GOT3 (cell line): ENCODE data around the gene LHFPL3.
"Not testable (repeated sequence)": the region's sequence is repeated elsewhere in the genome, so short reads cannot be mapped to it uniquely, and the experiment has no call there.

Source experiments
- DNase-seq: peaks from one replicate; lab custom pipeline; 2025; ENCODE audit warnings: mixed read lengths; lab: John Stamatoyannopoulos, UW

LHFPL3 gene

DNA sequence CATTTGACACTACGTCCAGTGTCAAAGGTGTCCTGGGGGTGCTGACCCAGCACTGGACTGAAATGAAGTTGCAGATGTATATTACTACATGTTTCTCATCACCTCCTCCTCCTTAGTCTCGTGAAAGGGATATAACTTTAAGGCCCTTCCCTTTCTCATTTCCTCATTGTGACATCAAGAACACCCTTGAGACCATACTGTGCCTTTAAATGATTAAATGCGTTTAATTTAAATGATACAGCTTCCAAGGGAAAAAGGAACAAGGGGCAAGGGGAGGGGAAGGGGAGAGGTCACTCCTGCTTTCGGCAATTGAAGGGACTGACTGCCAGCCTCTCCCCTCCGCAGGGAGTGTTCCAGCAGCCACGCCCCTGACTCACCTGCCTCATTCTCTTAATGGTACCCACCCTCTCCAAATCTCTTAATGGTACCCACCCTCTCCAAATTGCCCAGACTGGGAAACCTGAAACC, 605.2 kb downstream of the LHFPL3 start:
- no peak for DNase-seq

DNA sequence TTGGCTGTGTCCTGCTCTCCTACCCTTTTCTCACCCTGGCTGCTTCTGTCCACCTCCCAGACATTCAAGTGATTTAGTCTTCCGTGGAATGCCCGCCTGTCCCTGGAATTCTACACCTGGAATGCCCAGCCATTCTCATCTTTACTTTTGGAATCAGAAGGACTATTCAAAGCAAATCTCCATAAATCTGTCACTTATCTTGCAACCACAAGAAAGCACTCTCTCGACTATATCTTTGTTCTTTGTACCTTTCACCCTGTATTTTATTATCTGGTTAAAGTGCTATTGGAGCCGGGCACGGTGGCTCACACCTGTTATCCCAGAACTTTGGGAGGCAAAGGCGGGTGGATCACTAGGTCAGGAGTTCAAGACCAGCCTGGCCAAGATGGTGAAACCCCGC, 606.3 kb downstream of the LHFPL3 start:
- DNase-seq: no peak

DNA sequence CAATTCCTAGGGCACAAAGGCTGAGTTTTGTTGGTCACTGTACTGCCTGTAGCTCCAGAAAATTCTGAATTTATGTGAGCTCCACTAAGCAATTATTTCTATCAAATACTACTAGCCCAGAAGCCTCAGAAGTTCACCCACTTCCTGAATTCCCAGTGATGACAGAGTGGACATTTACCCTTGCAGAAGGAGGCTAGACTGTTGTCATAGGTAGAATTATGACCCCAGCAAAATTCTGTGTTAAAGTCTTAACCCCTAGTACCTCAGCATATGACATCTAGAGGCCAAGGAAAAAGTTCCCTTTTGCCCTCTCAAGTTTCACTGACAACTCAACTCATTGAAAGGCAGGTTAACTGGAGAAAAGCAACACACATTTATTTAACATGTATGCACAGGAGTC, 606.9 kb downstream of the LHFPL3 start:
- DNase-seq: no peak

DNA sequence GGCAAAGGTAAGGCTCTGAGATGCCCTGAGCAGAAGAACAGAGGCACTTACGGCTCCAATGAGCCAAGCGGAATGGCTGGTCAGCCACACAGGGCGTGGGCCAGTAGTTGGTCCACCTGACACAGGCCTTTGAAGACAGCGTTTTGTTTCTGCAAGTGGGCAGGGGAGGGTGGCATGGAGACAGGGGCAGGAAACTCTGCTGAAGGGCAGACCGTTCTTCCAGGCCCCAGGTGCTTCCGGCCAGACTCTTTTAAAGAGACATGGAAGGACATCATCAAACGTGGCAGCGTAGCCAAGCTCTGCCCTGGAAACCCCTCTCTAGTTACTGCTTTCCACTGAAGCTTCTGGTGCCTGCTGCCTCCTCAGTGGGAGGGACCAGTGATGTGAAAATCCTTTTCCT, 608.1 kb downstream of the LHFPL3 start:
- DNase-seq: no peak

DNA sequence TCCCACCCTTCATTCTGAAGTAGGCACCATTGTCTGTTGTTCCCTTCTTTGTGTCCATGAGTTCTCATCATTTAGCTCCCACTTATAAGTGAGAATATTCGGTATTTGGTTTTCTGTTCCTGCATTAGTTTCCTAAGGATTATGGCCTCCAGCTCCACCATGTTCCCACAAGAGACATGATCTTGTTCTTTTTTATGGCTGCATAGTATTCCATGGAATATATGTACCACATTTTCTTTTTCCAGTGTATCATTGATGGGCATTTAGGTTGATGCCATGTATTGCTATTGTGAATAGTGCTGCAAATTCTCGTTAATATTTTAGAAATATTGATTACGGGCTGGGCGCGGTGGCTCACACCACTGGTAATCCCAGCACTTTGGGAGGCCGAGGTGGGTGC, 609.1 kb downstream of the LHFPL3 start:
- not testable (repeated sequence) for DNase-seq

DNA sequence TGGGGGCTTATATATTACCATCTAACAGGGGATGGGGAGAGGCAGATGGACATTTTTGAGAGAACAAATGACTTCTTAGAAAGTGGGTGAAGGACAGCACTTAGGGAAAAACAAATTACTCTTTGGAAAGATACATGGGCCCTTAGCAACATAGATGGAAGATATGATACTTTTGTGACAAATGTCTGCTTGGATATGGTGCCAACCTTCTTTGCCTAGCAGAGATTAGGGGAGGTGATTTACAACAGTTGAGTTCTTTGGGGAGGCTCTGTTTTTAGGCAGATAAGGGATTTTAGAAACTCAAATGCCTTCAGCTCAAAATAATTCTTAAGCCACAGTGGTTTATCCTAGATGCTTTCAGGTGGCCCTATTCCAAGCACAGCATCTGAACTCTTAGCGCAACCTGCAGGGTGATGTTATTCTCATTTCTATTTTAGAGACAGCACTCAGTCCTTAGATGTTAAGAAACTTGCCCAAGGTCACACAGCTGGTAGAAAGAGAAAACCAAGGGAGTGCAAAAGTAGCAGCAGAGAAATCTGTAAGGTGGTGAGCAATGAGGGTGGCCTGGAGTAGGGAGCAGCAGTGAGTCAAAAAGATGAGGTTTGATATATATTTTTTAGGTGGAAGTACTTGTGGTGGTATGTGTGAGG, 610.5 kb downstream of the LHFPL3 start:
- no peak for DNase-seq

DNA sequence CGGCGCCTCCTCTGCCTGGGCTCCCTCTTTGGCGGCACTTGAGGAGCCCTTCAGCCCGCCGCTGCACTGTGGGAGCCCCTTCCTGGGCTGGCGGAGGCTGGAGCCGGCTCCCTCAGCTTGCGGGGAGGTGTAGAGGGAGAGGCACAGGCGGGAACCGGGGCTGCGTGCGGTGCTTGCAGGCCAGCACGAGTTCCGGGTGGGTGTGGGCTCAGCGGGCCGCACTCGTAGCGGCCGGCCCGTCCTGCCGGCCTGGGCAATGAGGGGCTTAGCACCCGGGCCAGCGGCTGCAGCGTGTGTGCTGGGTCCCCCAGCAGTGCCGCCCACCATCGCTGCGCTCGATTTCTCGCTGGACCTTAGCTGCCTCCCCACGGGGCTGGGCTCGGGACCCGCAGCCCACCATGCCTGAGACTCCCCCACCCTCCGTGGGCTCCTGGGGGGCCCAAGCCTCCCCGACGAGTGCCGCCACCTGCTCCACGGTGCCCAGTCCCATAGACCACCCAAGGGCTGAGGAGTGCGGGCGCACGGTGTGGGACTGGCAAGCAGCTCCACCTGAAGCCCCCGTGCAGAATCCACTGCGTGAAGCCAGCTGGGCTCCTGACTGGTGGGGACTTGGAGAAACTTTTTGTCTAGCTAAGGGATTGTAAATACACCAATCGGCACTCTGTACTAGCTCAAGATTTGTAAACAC, 611.8 kb downstream of the LHFPL3 start:
- no peak for DNase-seq

DNA sequence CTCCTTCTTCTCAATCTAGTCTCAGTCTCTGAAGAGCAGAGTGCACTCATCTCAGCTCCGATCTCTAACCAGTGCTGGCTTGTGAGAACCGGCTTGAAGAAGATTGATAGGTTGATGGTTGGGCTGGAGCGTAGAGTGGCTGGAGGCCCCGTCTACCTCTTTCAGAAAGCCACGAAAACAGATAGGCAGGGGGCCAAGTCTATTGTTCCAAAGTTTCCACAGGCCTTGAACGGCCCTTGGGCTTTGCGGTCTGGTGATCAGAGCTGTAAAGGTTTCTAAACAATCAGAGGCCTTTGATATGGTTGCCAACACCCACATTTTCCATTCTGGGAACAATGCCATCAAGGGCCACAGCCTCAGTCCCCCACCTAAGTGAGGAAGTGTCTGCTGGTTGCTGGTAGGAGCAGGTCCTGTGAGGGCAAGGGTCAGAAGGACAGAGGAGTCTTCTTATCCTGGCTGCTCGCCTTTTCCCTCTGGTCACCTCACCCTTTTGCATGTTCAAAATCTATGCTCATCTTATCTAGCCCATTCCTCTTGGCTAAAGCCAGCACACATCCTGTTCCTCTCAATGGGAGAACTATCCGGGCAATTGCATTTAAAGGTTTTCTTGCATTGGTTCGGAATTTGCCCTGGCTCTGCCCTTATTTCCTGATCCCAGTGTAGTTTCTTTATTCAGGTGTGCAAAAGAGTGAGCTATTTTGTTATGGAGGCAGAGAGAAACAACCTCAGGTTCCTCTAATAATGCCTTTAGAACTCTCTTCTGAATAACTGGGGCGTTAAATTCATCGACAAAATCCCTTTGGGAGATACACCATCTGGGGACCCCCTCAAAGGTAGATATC, 615.3 kb downstream of the LHFPL3 start:
- no peak for DNase-seq

DNA sequence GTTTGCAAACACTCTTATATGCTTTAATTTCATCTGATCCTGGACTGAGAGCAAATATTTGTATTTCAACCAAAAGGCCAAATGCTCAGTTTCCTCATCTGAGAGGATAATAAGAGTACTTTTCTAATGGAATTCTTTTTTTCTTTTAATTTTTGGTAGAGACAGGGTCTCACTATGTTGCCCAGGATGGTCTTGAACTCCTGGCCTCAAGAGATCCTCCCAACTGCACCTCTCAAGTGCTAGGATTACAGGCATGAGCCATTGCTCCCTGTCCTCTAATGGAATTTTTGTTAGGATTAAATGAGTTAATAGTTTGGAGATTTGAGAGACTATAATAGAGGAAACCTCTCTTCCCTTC, 617.2 kb downstream of the LHFPL3 start:
- no peak for DNase-seq

DNA sequence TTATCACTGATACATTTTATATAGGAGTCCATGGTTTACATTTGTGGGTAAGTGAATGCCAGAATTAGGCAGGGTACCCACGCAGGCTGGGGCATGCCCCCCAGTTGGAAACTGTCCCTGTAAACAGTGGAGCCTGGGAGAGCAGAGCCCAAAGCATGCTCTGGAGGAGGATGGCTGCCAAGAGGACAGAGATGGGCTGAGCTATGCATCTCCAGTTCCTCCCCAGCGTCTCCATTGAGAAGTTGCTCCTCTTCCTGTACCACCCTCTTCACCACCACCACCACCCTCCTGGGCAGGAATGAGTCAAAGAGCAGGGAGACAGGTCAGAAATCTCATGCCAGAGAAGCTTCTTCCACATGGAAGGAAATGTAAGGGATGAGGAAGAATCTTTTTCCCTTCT, 617.9 kb downstream of the LHFPL3 start:
- DNase-seq: no peak

DNA sequence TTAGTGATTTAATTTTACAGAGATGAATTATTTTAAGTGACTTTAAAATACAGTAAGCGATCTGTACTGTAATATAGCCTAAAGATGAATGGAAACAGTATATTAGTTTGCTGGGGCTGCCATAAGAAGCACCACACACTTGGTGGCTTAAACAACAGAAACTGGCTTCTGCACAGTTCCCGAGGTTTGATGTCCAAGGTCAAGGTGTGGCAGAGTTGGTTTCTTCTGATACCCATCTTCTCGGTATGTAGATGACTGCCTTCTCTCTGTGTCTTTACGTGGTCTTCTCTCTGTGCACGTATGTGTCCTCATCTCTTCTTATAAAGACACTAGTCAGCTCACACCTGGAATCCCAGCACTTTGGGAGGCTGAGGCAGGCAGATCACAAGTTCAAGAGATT, 621.6 kb downstream of the LHFPL3 start:
- no peak for DNase-seq

DNA sequence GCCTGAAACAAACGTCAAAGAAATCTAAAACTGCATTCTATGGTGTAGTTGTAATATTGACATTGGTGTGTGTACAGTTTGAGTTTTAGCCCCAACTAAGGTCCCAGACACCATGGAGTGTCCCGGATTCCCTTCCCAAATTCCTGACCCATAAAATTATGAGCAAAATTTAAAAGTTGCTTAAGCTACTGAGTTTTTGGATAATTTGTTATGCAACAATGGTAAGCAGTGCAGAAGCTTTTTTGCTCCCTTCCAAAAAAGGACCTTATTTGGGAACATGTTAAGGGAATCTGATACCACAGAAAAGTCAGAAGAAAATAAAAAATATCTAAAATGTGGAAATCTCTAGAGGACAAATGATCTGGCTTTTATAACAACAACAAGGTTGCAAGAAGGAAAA, 622.4 kb downstream of the LHFPL3 start:
- DNase-seq: no peak

DNA sequence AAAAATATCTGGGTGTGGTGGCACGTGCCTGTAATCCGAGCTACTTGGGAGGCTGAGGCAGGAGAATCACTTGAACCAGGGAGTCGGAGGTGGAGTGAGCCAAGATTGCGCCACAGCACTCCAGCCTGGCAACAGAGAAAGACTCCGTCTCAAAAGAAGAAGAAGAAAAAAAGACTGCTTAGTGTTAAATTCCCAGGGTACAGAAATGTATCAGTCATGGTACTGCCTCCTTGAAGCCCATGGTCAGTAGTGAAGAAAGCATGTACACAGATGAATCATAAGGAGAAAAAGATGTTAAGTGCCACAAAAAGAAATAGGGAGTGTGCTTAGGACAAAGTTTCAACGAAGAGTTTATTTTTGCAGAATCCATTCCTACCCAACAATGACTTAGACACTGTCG, 623.1 kb downstream of the LHFPL3 start:
- DNase-seq: no peak

DNA sequence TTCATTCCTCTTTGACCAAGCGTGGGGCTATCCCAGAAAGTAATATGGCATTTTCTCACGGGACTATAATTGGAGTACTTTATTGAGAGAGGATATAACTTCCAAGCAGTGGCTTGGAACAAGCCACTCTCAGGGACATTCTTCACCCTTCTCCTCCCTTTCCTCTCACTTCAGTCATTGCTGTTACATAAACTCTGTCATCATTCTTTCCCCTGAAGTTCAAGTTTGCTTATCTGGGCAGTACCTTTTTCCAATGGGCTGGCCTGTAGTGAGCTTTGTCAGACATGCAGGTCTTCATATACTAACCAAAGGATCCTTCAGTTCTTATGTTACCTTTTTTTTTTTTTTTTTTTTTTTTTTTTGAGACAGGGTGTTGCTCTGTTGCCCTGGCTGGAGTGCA, 626.9 kb downstream of the LHFPL3 start:
- DNase-seq: no peak
